ENCODE data around the gene PLXNC1. TPM values are rescaled to one million over a fixed set of nuclear protein-coding genes. Genes with fewer than 3 reads are reported as not detected.

PLXNC1 gene
- polyA plus RNA-seq, 4 donors, result 5.3 to 9.6 (median 7.3) TPM

DNA sequence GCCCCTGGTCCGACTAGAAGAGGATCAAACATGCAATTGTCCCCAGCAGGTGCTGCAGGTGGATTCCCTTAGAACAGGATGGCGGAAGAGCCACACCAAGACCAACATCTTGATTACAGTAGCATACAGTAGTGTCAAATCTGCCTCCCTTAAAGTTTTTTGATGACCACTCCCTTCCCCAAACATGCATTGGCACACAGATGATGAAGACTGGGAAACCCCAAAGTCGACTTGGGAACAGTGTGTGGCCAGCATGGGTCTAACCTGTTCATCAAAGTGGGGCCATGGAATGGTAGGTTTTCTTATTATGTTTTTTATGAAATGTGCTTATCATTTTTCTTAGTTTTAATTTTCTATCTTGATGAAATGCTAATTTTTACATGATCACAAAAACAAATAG, 8.8 kb downstream of the PLXNC1 start:
- DNase-seq (ENCODE audit: low read depth in 4 of 4, low spot score in 2 of 4), result no peak

DNA sequence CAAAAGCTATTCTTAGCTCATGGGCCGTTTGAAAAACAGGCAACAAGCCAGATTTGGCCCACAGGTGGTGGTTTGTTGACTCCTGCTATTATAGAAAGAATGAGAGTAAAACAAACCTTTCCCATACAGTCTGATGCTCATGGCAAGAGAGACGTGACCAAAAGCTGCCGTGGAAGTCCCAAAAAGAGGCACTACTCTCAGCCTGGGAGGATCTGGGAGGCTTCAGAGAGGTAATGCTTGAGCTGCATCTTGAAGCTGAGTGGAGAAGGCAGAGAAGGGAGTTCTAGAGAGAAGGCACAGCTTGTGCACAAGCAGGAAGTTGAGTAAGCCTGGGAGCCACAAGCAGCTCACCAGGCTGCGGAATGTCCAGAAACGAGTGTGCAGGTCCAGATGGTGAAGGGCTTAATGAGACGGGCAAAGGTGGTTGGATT, 9.6 kb downstream of the PLXNC1 start:
- no peak for DNase-seq (ENCODE audit: low read depth in 4 of 4, low spot score in 2 of 4)

DNA sequence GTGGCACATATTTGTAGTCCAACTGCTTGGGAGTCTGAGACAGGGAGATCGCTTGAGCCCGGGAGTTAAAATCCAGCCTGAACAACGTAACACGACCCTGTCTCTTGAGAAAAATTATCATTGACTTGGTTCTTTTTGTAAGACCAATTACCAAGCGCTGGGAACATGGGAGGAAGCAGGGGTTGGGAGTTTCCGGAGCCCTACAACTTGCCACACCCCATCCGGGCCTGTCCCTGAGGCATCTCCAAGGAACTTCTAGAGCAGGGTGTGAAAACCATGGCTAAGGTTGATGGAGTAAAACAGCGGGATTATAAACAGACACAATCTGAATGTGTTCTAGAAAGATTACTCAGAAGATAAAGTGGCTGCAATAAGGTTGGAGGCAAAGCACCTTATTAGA, 10.3 kb downstream of the PLXNC1 start:
- DNase-seq (ENCODE audit: low read depth in 4 of 4, low spot score in 2 of 4), result no peak

DNA sequence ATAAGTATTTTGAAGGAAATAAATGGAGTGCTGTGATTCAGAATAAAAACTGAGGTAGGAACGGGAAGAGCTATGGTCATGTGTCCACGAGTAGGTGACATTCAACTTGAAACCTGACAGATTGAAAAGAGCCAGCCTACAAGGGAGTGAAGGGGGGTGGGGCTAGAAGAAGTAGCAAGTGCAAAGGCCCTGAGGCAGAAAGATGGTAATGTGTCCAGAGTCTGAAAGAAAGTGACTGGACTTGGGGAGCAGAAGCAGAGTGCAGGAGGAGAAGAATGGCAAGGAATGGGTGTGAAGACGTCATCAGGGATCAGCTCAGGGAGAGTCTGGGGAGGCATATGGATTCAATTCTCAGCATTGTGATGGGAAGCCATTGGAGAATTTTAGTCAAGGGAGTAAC, 13.7 kb downstream of the PLXNC1 start:
- DNase-seq (ENCODE audit: low read depth in 4 of 4, low spot score in 2 of 4), result no peak

DNA sequence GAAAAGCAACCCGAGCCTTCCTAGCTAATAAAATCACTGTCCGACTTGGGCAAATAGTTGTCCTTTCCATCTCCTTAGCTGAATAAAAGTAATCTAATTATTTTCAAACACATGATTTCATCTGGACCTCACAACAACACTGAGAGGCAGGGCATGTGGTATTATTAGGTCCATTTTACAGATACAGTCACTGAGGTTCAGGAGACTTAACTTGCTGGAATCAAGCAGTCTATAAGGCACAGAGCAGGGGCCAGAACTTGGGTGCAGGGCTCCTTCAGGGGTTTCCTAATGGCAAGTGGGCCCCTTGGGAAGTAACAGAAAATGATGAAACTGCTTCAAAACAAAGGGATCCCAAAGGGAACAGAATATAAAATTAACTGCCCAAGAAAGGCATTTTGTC, 15.5 kb downstream of the PLXNC1 start:
- DNase-seq (ENCODE audit: low read depth in 4 of 4, low spot score in 2 of 4), result no peak

DNA sequence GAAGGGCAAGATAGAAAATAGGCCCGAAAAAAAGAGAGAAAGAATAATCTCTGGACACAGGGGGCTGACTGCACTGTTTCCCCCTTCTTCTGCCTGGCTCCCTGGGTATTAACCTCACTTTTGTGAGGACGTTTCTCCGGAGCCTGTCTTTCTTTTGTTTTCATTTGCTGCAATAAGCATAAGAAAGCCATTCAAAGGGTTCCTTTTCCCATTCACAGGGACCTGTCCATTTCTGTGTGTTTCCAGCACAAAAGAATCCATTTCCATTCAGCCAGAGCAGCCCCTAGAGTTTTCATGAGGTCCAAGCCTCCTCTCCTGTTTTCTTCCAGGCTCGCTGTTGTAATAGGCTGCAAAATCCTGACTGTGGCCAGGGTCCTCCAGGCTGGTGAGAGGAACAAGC, 16.8 kb downstream of the PLXNC1 start:
- no peak for DNase-seq (ENCODE audit: low read depth in 4 of 4, low spot score in 2 of 4)

DNA sequence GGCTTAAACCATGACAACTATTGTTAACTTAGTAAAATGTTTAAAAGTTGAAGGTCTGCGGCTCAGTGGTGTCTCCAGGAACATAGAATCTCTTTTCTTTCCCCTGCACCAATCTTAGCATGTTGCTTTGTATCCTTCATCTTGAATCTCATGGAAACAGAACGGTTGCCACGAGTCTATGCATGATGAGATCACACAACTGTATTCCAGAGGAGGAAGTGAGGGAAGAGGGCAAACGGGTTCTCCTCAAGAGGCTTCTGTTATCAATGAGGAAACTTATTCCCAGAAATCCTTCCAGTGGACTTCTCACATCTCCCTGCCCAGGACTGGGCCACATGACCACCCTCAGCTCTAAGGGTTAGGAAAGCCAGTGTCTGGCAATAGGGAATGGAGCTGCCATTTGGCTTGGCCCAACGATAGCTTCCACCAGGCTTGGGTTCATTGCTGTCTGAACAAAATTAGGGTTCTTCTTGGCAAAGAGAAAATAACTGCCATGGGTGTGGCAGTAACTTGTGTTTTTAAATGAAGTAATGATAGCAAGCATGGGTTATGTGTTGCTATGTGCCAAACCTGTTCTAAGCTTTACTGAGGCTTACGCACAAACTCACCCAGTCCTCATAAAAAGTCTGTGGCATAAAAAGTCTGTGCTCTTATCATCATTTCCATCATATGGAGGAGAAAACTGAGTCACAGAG, 17.4 kb downstream of the PLXNC1 start:
- DNase-seq (ENCODE audit: low read depth in 4 of 4, low spot score in 2 of 4), result no peak

DNA sequence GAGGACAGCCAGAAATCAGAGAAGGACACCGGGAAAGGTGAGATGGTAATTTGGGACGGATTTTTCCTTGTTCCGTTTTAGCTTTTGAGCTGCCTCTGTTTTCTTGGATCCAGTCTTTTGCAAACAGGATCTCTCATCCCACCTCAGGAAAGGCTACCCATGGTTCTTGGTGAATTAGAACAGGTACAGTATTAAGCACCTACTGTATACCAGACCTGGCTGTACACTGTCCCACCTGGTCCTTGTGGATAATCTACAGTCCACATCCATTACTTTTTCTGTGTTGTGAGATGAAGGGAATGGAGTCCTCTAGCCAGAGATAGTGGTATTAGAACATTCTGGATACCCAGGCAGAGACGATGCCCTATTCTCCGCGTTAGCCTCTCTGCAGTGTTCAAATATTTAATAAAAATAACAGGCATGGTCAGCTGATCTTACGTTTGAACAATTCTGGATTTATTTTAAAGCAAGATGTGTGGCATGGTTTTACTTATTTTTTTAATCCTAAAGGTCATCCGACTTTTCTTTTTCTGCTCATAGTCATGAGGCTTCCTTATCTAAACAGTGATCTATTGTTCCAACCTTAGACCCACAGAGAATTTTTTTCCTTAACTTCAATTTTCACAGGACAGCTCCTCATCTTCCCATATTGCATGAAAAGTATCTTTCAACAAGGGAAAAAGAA, 18.8 kb downstream of the PLXNC1 start:
- no peak for DNase-seq (ENCODE audit: low read depth in 4 of 4, low spot score in 2 of 4)

DNA sequence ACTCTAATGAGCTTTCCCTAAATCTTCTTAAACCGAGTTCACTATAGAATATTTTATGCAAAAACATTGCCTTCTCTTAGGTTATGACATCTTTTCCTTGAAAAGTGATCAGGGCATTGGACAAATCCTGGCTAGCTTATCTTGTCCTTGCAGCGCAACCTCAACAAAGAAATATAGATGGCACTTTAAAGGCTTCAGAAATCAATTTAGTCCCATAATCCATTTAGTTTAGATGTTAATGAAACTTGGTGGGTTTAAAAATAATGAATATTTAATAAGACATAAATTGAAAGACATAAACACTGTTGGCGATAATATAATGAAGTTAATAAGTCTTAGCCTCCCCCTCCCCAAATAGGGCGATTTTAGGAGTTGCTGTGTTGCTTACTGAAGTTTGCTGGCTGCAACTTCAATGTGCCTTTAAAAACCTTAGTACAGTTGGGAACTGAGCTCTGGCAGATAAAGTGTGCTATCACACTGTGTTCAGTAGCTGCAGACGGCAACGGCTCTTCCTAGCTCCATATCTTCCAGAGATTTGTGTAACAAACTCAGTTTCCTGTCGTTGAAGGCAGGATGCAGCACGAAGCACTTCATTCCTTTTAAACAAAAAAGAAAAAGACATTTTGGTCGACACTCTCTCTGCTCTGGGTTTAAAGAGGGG, 19.5 kb downstream of the PLXNC1 start:
- DNase-seq (ENCODE audit: low read depth in 4 of 4, low spot score in 2 of 4), result no peak

DNA sequence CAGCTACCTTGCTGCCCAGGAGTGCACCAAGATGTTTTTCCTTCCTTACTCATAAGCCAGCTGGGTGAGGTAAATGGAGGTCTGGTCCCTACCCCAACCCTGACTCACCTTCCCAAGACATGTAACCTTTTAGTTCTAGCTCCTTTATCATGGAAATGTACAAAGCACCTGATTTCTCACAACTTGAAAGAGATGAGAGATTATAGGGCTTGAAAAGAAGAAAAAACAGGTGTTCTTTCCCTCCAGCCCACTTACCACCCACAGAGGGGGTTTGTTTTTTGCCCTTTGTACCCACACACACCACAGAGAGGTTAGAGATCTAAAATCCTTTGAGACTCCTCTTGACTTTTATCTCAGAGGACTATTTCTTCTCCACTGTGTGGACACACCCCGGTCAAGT, 21.1 kb downstream of the PLXNC1 start:
- no peak for DNase-seq (ENCODE audit: low read depth in 4 of 4, low spot score in 2 of 4)

DNA sequence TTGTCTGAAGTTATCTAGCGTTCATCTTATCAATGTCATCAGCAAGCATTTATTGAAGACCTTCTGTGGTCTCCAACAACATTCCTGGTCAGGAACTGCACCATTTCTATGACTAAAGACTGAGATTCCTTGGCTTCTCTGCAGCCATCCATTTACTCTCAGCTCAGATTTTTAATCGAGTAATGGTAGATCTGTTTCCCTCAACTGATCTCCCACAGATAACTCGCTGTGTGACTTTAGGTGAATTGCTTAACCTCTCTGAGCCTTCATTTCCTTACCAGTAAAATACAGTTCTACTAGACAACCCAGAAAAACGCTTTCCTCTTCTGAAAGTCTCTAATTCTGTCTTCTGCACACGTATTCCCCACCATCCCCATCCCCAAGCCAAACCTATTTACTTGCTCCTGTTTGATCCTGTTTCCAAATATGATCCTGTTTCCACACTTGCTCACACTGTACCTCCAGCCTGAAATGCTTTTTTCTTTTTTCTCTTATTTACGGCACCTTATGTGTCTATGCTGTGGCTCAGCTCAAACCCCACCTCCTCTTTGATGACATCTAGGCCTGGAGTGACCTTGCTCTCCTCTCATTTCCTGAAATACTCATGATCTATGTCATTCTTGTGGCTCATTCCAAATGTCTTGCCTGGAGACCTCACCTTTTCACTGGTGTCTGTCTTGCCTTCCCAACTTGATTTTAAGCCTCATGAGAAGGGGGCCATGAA, 21.8 kb downstream of the PLXNC1 start:
- DNase-seq (ENCODE audit: low read depth in 4 of 4, low spot score in 2 of 4), result no peak

DNA sequence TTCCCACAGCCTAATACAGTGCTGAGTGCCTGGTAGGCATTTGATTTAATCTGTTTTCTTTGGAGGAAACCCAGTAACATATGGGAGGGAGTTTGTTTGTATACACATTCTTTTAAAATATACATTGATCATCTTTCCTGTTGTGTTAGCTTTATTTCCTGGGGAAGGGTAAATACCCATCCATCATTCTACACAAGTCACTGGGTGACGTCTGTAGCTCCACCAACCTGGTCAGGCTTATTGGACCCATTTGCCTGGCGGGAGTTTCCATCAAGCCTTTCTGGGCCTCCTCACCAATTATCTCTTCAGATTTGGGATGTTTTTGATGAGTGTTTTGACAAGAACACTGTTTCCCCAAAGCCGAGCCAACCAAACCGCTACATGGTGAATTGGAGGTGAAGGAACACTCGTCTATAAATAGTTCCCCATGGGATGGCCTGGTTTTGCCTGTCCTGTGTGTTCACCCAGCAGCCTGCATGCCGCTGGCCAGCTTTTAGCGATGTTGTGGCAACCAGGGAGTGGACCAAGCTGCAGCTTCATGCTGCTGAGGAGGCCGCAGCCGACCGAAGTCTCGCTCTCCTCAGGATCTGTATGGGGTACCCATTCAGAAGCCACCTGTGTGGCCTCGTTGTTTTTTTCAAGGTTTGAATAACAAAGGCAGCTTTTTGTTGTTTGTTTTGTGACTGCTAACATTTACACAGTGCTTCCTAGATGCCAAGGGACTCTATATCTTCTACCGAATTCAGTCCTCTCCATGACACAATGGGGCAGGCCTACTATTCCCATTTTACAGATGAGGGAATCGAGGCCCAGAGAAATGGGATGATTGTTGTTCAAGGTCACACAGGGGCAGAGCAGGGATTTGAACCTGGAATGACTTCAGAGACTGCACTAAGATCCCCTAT, 22.6 kb downstream of the PLXNC1 start:
- DNase-seq (ENCODE audit: low read depth in 4 of 4, low spot score in 2 of 4), result no peak

DNA sequence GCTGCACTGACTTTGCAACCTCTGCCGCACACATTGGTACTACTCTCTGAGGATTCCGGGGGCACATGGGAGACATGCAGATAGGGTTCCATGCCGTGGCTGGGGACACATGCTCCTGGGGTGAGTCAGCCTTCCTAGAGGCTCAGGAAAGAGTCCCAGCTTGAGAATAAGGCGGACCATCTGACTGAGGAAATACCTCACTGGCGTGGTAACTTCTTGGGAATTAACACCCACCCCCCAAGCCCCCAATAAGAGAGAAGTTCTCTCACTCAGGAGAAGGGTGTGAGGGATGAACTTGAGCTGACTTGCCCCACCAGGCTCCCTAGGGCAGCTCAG, 23.2 kb downstream of the PLXNC1 start:
- no peak for DNase-seq (ENCODE audit: low read depth in 4 of 4, low spot score in 2 of 4)

DNA sequence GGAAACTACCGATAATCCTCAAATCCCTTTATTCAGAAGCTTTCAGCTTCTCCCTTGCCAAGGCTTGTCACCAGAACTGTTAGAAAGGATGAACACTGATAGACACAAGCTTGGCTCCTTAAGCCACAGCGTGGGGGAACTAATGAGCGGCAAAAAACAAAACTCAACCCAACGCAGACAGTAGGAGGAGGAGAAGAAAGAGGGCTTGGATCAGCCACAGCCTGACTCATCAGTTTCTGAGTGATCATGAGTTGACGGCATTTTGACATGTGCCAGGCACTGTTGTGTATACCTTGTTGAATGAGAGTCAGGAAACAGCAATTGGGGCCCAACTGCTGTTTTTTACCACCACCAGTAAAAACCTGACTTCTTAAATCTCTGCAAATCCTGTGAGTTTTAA, 23.7 kb downstream of the PLXNC1 start:
- DNase-seq (ENCODE audit: low read depth in 4 of 4, low spot score in 2 of 4), result no peak

DNA sequence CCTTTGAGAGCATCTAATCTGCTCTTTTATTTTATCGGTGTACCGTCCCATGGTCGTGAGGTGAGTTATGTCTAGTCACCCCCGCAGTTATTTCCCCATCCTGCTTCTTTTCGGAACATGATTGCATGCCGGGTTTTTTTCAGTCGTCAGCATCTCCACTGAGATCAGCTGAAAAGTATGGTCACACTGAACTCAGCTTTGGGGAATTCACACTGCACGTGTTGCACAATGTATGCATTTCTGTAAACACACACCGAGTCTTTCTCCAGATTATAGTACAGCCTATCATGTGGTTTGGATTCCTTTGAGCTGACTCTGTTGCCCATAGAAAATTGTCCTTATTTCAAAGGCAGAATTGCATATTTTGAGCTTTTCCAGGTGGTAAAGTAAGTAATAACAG, 24.6 kb downstream of the PLXNC1 start:
- no peak for DNase-seq (ENCODE audit: low read depth in 4 of 4, low spot score in 2 of 4)

DNA sequence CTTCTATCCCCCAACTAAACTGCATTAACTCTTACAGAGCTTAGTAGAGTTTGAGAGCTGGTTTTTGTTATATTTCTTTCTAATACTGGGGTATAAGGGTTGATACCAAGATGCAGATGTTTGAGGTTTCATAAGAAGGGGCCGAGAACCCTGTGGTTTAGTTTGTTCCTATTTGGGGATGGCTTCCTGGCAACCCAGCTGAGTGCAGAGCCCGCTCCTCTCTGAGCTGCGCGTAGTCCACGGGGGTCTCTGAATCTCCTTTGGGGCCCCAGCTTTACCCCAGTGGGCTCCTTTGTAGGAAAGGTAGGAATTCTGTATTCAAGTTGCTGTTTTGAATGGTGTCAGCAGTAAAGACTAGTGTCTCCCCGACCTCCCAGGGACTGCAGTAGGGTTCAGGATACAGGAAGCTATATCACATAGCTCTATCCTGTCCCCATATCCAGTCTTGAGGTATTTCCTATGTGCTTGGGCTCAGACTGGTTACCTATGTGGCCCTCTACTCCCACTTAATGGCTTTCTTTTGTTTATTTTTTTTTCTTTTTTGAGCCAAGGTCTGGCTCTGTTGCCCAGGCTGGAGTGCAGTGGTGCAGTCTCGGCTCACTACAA, 25.4 kb downstream of the PLXNC1 start:
- DNase-seq (ENCODE audit: low read depth in 4 of 4, low spot score in 2 of 4), result no peak

DNA sequence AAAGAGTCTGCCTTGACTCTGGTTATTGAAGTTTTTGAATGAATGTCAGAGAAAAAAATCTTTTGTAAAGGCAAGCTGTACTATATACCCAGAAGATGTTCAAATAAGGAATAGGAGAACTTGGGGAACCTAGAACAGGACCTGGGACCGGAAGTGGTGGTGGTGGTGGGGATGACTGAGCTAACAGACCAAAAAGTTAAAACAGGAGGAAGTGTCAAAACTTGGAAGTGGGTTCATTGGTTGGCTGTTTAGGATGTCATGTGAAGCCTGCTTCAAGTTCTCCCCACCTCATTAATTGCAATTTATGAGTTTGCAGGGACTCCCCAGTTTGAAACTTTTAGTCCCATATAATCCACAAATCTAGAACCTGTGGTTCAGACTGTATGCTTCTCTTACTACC, 26.2 kb downstream of the PLXNC1 start:
- no peak for DNase-seq (ENCODE audit: low read depth in 4 of 4, low spot score in 2 of 4)

DNA sequence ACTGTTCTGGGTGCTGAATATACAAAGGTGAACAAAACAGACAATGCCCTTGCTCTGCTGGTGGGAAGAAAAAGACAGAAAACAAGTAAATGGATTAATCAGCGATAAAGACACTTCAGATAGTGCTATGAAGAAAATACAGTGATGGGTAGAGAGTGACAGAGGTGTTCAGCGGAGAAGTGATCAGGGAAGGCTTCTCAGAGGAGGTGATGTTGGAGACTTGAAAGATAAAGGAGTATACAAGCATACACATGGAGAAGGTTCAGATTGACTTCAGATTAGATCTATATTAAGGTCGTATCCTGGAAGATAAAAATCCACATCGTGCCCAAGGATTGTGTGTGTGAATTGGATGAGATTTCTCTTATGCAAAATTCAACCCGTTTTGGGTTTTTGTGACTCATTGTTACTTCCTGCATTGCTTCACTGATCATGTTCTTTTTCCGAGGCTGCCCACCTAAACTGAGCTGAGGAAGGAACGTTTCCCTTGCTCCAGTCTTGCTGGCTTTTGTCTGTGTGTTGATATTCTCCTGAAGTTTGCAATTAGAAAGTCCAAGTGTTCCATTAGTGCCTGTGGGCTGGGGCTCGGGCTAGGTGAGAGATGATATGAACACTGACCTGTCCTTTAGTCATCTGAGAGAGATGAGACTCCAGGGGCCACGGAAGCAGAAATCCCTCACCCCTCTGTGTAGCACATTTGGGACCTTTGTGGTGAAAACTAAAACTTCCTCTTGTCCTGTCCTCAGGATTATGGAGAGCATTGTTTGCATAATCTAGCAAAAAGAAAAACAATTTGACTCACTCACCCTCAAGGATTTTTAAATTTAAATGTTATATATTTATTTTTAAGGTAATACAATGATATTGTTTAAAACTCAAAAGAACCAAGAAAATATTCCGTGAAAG, 27.6 kb downstream of the PLXNC1 start:
- no peak for DNase-seq (ENCODE audit: low read depth in 4 of 4, low spot score in 2 of 4)

DNA sequence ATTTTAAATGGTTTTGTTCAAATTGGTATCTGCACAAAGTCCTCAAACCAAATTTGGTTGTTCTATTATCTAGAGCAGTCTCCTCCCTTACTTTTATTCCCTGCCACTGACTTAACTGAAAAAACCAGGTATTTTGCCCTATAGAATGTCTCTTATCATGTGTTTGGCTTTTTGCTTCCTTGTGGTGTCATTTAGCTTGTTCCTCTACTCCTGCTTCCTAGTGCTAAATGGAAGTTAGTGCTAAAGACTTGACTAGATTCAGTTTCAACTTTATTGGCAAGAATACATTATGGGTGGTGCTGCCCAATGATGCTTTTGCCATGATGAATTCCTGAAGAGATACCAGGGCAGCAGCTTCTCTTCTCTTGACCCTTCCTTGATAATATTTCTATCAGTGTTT, 29.7 kb downstream of the PLXNC1 start:
- DNase-seq (ENCODE audit: low read depth in 4 of 4, low spot score in 2 of 4), result no peak
